HG03520 (cell line): ENCODE measurements around the gene SRA1.

Source experiments
- ATAC-seq: cut with Tn5 transposase; IDR thresholded peaks from one replicate; pipeline ENCODE4 v1.9.1; 2021; ENCODE audit warnings: mild to moderate bottlenecking, moderate library complexity; ENCODE audit not compliant: unreplicated experiment

Gene SRA1

GRCh38 chr5:140551872-140552271, 5.4 kb downstream of the SRA1 start:
- no peak for ATAC-seq

DNA sequence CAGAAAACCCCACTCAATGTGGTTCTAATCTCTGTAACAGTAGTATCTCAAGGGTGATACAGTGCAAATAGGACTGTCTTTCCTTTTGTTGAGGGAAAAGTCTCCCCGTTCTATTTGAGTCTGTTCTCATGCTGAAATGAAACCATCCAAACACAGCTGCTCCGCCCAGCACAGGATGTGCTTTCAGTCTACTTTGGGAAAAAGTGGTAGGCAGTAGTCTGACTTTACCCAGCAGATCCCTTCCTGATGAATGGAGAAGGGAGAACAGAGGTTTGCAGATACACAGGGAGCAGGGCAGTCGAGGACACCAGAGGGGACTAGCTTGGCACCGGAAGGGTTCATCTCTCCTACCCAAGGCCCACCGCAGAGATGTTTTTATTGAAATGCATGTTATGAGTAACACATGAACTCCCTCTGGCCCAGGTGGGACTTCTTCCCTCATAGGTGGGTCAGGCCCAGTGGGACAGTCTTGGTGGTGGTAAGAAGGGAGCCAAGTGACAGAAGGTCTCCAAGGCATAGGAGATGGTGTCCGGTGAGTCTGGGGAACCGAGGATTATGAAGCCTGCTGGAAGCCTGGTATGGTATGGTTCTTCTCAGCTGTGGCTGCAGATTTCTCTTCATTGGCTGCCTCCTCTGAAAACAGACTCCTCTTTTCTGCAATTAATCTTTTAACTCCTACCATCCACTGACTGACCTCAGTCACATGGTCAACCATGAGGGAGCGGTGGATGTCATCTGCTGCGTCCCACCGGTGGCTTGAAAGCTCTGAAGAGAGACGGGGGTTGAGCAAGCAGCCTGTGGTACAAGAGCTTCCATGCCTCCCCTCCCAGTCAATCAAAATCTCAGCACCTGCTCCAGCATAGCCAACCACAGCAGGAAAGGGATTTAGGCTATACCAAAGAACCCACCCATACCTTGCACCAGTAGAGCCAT, 6.9 kb downstream of the SRA1 start:
- no peak for ATAC-seq

DNA sequence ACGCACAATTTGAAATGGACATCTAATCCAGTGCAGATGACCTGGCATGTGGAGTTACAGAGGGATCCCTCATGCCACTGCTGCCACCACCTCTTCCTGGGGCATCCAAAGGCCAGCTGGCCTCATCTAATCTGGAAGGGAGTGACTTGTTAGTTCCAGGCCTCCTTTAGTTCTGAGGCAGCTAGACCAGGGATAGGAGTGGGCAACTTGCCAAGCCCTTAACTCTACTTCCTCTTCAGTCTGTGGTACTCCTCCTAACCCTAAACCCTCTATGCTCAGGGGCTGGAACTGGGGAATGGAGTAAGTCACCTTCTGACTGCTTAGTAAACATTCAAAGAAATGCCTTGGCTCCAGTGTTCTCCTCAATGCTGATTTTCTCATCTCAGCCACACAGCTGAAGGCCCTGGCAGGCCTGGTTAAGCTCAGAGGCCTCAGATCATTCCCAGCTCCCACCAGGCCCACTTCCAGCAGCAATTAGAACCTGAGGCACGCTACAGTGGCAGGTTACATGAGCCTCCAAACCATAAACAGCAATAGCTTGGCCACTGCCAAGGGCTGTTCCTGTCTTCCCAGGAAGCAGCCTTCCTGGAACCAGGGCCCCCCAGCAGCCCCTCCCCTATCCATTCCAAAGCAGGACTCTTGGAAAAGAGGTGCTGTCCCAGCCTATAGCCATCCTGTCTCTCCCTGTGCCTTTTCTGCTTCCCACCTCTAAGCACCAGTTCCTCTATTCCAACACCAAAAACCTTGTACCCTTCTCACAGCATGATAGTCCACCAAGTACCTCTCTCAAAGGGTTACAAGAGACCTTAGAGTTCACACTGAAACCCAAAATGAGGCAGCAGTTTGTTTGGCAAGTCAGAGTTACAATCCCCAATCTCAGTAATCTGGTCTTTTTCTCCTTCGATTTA, 7.8 kb downstream of the SRA1 start:
- no peak for ATAC-seq

GRCh38 chr5:140548791-140549190, 8.5 kb downstream of the SRA1 start:
- no peak for ATAC-seq

- ATAC-seq, result no peak
These were observed 9.0 kb downstream of the SRA1 start for GRCh38 chr5:140548300-140548688.

- ATAC-seq, result peak; percentile 99
These were observed 9.6 kb downstream of the SRA1 start, which contains the start of gene EIF4EBP3 for GRCh38 chr5:140547508-140548299. Gene EIF4EBP3 (plus strand): TSS chr5:140547662. CDS start chr5:140547738, 76 bp downstream.

DNA sequence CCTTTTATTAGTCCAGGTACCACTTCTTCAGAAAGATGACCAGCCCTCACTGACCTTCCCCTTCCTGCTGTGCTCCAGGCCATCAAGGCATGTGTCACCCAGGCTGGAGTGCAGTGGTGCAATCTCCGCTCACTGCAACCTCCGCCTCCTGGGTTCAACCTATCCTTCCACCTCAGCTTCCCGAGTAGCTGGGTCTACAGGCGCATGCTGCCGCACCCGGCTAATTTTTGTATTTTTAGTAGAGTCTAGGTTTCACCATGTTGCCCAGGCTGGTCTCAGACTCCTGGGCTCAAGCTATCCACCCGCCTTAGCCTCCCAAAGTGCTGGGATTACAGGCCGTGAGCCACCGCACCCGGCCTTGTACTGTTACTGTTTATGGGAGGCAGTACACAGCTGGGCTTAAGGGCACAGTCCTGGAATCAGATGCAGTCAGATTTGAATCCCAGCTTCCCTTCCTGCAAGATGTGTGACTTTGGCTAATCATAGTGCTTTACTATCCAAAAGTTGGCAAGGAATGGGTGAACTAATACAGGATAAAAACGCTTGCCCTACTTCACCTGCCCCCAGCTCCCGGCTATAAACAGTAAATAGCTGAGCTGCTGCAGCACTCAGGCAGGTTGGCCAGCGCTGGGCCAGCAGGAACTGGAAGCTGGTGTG, 10.3 kb downstream of the SRA1 start:
- ATAC-seq, result no peak

GRCh38 chr5:140545606-140546005, 11.7 kb downstream of the SRA1 start:
- ATAC-seq, result no peak

DNA sequence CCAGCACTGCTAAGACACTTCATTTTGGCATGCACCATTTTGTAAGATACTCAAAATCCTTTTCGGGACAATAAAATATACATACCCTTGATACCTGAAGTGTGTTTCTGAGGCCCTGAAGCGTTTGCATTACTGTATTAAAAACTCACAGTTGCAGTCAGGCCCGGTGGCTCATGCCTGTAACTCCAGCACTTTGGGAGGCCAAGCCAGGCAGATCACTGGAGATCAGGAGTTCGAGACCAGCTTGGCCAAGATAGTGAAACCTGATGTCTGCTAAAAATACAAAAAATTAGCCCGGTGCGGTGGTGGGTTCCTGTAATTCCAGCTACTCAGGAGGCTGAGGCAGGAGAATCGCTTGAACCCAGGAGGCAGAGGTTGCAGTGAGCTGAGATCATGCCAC, 12.3 kb downstream of the SRA1 start:
- no peak for ATAC-seq

GRCh38 chr5:140542972-140543371, 14.3 kb downstream of the SRA1 start:
- ATAC-seq, result no peak

GRCh38 chr5:140540227-140540626, 17.0 kb downstream of the SRA1 start:
- ATAC-seq, result no peak

DNA sequence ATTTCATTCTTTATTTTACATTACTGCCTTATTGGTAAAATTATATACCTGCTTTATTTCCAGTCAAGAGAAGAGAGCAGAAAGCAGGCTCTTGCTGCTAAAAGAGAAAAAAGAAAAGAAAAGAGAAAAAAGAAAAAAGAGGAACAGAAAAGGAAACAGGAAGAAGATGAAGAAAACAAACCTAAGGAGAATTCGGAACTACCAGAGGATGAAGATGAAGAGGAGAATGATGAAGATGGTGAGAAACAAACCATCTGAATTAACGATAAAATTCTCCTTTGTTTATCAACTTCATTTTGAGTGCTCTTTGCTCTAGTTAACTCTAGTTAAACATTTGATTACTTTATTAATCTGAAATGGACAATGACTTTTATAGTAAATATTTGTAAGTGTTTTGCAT, 33.3 kb downstream of the SRA1 start:
- ATAC-seq, result no peak

- ATAC-seq, result no peak
These were observed 44.1 kb downstream of the SRA1 start for GRCh38 chr5:140513124-140513523.

DNA sequence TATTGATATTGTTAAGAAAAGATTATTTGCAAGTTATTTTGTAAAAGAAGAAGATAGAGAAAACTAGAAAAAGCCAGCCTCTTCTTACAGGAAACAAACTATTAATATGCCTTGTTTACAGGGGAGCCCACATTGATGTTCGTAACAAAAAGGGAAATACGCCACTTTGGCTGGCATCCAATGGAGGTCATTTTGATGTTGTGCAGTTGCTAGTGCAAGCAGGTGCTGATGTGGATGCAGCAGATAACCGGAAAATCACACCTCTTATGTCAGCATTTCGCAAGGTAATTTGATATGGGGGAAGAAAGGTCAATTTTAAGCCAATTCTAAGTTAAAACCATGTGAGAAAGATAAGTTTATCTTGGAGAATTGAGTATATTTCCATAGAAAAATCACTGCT, 47.4 kb downstream of the SRA1 start:
- ATAC-seq, result no peak

GRCh38 chr5:140502834-140503233, 54.4 kb downstream of the SRA1 start:
- ATAC-seq, result no peak
